WI38 (cell line): ENCODE data around the gene CFAP251.
"Not testable (repeated sequence)": the region's sequence is repeated elsewhere in the genome, so short reads cannot be mapped to it uniquely, and the experiment has no call there.

Experiments
- H3K4me3 ChIP-seq: 2 replicates; pipeline ENCODE4 v1.5.1; 2011; ENCODE audit warnings: low read depth, mild to moderate bottlenecking, control low read depth, low read length
- TF ChIP-seq, protein P1 (sequence below): IDR thresholded peaks from 2 replicates; pipeline ENCODE4 v1.5.1; 2012; ENCODE audit warnings: low read depth, mild to moderate bottlenecking, control low read depth, low read length

The CFAP251 gene

GRCh38 chr12:121915841-121916321 is 2.5 kb upstream of the CFAP251 start:
- TF ChIP-seq, protein P1, sequence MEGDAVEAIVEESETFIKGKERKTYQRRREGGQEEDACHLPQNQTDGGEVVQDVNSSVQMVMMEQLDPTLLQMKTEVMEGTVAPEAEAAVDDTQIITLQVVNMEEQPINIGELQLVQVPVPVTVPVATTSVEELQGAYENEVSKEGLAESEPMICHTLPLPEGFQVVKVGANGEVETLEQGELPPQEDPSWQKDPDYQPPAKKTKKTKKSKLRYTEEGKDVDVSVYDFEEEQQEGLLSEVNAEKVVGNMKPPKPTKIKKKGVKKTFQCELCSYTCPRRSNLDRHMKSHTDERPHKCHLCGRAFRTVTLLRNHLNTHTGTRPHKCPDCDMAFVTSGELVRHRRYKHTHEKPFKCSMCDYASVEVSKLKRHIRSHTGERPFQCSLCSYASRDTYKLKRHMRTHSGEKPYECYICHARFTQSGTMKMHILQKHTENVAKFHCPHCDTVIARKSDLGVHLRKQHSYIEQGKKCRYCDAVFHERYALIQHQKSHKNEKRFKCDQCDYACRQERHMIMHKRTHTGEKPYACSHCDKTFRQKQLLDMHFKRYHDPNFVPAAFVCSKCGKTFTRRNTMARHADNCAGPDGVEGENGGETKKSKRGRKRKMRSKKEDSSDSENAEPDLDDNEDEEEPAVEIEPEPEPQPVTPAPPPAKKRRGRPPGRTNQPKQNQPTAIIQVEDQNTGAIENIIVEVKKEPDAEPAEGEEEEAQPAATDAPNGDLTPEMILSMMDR, result no peak
- no peak overlapping the region for H3K4me3 ChIP-seq

DNA sequence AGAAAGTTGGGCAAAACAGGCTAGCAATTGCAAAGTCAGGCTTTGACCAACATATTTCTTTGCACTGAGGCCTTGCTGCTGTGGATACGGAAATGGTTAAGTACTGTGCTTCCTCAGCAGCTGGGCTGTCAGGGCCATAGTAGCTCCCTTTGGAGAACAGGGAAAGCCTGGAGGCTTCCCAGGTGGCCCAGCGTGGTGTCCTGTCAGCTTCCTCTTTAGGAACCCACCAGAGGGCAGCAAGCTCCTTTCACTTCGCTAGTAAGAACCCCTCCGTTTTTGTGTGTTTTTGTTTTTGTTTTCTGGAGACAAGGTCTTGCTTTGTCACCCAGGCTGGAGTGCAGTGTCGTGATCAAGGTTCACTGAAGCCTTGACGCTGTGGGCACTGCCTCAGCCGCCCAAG is 1.7 kb upstream of the CFAP251 start:
- TF ChIP-seq, protein P1, result no peak
- H3K4me3 ChIP-seq, result no peak overlapping the region

DNA sequence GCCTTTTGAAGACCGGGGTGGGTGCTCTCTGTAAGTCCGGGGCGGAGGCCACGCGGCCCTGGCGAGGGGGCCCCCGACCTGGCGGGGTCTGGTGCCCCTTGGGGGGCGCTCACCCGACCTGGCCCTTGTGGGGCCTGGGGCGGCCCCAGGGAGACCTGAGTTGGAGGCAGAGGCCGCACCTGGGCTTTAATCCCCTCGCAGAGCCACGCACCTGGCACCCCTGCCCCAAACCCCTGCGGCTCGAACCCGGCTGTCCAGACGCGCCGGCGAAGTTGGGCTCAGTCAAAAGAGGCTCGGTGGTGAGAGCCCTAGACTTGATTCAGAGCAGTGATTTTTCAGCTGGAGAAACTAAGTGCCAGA is 267 bp downstream of the CFAP251 start:
- TF ChIP-seq, protein P1, result no peak
- no peak overlapping the region for H3K4me3 ChIP-seq

- TF ChIP-seq, protein P1, result no peak
- H3K4me3 ChIP-seq, result no peak overlapping the region
Observed at GRCh38 chr12:121921066-121921465, 2.7 kb downstream of the CFAP251 start.

DNA sequence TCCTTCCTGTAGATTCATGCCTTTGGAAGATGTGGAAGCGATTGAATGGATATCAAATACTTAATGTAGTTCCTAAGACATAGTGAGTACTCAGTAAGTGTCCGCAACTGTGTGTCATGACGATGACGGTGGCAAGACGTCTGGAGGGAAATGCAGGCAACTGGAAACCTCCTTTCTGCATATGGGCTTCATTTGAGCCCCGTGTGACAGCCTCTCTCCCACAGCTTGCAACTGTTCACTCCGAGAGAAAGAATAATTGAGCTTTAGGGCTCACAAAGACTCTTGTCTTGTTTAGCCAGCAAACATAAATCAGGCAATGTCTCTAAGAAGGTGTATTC is 6.9 kb downstream of the CFAP251 start:
- H3K4me3 ChIP-seq, result peak overlapping the region; percentile 39
- TF ChIP-seq, protein P1, result no peak

DNA sequence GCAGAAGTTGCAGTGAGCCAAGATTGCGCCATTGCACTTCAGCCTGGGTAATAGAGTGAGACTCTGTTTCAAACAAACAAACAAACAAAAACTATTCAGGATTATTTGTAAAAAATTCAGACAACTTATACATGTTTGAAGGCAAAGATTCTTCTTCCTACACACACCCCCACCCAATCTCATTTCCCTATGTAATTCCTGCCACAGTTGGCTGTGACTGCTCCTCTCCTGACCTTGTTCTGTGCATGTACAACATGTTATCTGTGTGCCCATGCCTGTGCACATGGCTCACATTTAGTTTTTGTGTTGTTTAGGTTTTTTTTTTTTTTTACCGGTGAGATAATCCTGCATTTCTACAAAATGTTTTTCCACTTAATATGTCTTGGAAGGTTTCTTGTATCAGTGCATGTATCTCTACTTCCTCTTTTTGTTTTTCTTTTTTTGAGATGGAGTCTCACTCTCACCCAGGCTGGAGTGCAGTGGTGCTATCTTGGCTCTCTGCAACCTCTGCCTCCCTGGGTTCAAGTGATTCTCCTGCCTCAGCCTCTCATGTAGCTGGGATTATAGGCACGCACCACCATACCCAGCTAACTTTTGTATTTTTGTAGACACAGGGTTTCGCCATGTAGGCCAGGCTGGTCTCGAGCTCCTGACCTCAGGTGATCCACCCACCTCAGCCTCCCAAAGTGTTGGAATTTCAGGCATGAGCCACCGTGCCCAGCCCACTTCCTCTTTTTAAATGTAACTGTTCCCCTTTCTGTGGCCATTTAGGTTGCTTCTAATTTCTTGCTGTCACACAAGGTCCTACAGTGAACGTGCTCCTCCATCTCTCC is 8.7 kb downstream of the CFAP251 start:
- no peak overlapping the region for H3K4me3 ChIP-seq
- TF ChIP-seq, protein P1, result no peak

DNA sequence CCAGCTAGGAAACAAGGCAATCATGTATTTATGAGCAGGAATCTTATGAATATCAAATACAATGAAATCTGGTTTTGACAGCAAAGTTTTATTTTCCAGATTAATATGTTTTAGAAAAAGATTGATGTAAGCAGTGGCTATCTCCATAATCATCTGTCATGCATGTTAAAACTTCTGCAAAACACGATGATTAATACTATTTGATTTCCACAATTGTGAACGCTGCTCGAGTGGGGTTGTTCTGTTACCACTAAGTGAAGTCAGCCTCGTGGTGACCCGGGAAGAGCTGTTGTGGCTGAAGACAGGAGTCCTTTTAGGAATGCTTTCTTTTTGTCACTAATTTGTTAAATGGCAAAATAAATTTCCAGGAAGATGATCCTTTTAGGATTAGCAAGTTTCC is 9.4 kb downstream of the CFAP251 start:
- TF ChIP-seq, protein P1, result no peak
- no peak overlapping the region for H3K4me3 ChIP-seq

GRCh38 chr12:121929545-121929944 is 11.2 kb downstream of the CFAP251 start:
- H3K4me3 ChIP-seq, result not testable (repeated sequence)
